ENCODE measurements around the gene TGM5.
"Not testable (repeated sequence)": the region's sequence is repeated elsewhere in the genome, so short reads cannot be mapped to it uniquely, and the experiment has no call there.

- TF ChIP-seq CTCF, POLR2A, POLR2AphosphoS5 (IDR thresholded peaks at IDR 0.05): not testable (repeated sequence)
These were observed 40.8 kb downstream of the TGM5 start for GRCh38 chr15:43225950-43226255.

Data from stomach (tissue), 4 donors.